22Rv1 (cell line): ENCODE data around the gene ASCL5.

Experiments used
- CTCF ChIP-seq: fragments of 450-650 bp; IDR thresholded peaks from 2 replicates; pipeline ENCODE4 v1.5.1; 2017; ENCODE audit warnings: mild to moderate bottlenecking
- ZFX ChIP-seq: fragments of 450-650 bp; IDR thresholded peaks from 2 replicates; pipeline ENCODE4 v1.6.1; 2017; ENCODE audit warnings: antibody characterized with exemption, borderline replicate concordance

GRCh38 chr1:201163707-201164106 is 36.7 kb upstream of the ASCL5 start:
- TF ChIP-seq CTCF (no peak), ZFX (no peak)
